Measurements from ENCODE around the gene SPINT1. TPM values are rescaled to one million over a fixed set of nuclear protein-coding genes. Genes with fewer than 3 reads are reported as not detected.

SPINT1 gene
- total RNA-seq, 1 donor from 2014 or later, result 96.8 TPM

DNA sequence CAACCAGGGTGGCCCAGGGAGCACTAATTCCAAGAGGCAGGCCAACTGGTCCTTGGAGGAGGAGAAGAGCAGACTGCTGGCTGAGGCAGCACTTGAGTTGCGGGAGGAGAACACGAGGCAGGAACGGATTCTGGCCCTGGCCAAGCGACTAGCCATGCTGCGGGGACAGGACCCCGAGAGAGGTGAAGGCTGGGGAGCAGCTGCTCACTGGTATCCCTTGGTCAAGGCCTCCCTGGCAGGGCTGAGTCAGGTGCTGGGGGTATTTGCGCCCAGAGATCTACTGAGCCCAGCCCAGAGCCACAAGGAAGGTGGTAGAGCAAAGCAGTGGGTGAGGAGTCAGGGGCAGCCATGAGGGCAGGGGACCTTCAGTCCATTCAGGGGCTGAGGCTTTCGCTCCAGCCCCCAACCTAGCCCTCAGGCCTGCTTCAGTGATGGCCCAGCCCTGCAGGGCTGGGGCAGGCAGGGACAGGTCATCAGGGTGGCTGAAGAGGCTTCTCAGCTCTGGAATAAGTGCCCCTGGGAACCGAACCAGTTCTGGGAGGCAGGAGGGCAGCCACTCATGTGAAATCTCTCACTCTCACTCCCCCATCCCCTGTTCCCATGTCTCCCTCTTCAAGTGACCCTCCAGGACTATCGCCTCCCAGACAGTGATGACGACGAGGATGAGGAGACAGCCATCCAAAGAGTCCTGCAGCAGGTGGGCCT, 31.0 kb upstream of the SPINT1 start:
- no peak overlapping the region for H3K27ac ChIP-seq

DNA sequence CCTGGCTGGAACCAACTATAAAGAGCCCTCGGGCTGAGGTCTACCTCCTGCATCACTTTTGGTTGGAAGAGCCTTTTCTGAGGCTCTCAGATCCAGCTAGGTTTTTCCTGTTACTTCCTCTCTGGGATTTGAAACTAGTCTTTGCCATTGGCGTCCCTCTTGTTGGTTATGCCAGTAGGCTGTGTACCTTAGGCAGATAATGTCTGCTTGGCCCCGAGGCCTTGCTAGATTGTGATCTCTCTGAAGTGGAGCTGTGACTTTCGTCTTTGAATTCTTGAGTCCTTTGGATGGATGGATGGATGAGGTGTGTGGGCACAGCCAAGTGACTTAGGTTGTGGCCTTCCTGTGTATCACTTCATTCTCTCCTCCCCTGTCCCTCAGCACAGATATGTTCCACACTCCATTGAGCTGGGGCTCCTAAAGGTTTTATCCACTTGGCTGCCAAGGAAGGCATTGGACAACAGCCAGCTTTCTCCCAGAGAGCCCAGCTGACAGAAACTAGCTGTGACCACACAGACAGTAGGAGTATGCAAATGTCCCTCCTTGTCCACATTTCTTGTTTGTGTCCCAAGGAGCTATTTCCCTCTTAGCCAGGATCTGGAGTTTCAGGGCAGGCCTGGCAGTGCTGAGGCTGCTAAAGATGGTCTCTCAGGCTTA, 28.7 kb upstream of the SPINT1 start:
- H3K4me3 ChIP-seq, result no peak overlapping the region
- no peak for ATAC-seq
- H3K27me3 ChIP-seq, result no peaks in the 10 kb centered on the region
- H3K4me1 ChIP-seq, result no peaks in the 10 kb centered on the region
- intact Hi-C loops (cut with DNase I), result no loop called here
- TF ChIP-seq, protein P1, sequence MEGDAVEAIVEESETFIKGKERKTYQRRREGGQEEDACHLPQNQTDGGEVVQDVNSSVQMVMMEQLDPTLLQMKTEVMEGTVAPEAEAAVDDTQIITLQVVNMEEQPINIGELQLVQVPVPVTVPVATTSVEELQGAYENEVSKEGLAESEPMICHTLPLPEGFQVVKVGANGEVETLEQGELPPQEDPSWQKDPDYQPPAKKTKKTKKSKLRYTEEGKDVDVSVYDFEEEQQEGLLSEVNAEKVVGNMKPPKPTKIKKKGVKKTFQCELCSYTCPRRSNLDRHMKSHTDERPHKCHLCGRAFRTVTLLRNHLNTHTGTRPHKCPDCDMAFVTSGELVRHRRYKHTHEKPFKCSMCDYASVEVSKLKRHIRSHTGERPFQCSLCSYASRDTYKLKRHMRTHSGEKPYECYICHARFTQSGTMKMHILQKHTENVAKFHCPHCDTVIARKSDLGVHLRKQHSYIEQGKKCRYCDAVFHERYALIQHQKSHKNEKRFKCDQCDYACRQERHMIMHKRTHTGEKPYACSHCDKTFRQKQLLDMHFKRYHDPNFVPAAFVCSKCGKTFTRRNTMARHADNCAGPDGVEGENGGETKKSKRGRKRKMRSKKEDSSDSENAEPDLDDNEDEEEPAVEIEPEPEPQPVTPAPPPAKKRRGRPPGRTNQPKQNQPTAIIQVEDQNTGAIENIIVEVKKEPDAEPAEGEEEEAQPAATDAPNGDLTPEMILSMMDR (IDR thresholded peaks at IDR 0.05), result no peak
- H3K9me3 ChIP-seq, result no peaks in the 10 kb centered on the region
- peaks cover 35% of the 10 kb centered on the region for H3K36me3 ChIP-seq
- DNase-seq, result no peak
- no peak overlapping the region for H3K27ac ChIP-seq

More for the DNA sequence above, 31.0 kb upstream of the SPINT1 start:
- Histone ChIP-seq H3K9me3 (no peaks in the 10 kb centered on the region), H3K4me1 (peaks cover 8% of the 10 kb centered on the region), H3K36me3 (peaks cover 35% of the 10 kb centered on the region), H3K4me3 (no peak overlapping the region), H3K27me3 (no peaks in the 10 kb centered on the region)
- ATAC-seq, result no peak
- intact Hi-C loops (cut with DNase I), result no loop called here
- DNase-seq, result no peak
- TF ChIP-seq, protein P1 (IDR thresholded peaks at IDR 0.05), result no peak

DNA sequence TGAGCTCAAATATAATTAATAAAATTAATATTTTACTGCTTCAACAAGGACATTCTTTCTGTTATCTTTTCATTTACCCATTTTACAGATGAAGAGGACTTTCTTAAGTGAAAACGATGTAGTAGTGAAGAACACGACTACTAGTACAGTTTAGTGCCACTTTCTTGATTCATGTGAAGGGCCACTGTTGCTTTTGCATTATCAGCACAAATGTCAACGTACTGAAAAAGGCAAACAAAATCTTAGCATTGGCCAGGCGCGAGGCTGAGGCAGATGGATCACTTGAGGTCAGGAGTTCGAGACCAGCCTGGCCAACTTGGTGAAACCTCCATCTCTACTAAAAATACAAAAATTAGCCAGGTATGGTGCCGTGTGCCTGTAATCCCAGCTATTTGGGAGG, 24.8 kb upstream of the SPINT1 start:
- Histone ChIP-seq H3K4me1 (no peaks in the 10 kb centered on the region), H3K27me3 (no peaks in the 10 kb centered on the region), H3K9me3 (no peaks in the 10 kb centered on the region), H3K4me3 (no peak overlapping the region), H3K27ac (no peak overlapping the region), H3K36me3 (peaks cover 11% of the 10 kb centered on the region)
- peak; percentile 20 for DNase-seq
- TF ChIP-seq, protein P1 (IDR thresholded peaks at IDR 0.05), result no peak
- ATAC-seq, result no peak
- intact Hi-C loops (cut with DNase I), result no loop called here

DNA sequence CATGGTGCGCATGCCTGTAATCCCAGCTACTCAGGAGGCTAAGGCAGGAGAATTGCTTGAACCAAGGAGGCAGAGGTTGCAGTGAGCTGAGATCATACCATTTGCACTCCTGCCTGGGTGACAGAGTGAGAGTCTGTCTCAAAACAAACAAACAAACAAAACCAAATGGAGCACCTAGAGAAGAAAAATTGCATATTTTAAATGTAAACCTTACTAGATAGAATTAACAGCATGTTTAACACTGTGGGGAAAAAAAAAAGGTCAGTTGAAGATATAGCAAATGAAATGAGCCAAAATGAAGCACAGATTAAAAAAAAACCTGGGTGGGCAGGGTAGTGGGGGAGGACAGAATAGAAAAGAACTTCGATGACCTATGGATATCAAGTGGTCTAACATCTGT, 22.7 kb upstream of the SPINT1 start:
- Histone ChIP-seq H3K27ac (no peak overlapping the region), H3K36me3 (no peaks in the 10 kb centered on the region), H3K4me3 (no peak overlapping the region), H3K9me3 (no peaks in the 10 kb centered on the region), H3K4me1 (no peaks in the 10 kb centered on the region), H3K27me3 (no peaks in the 10 kb centered on the region)
- ATAC-seq (no peak), DNase-seq (no peak)
- TF ChIP-seq, protein P1 (IDR thresholded peaks at IDR 0.05), result no peak
- intact Hi-C loops (cut with DNase I), result no loop called here

DNA sequence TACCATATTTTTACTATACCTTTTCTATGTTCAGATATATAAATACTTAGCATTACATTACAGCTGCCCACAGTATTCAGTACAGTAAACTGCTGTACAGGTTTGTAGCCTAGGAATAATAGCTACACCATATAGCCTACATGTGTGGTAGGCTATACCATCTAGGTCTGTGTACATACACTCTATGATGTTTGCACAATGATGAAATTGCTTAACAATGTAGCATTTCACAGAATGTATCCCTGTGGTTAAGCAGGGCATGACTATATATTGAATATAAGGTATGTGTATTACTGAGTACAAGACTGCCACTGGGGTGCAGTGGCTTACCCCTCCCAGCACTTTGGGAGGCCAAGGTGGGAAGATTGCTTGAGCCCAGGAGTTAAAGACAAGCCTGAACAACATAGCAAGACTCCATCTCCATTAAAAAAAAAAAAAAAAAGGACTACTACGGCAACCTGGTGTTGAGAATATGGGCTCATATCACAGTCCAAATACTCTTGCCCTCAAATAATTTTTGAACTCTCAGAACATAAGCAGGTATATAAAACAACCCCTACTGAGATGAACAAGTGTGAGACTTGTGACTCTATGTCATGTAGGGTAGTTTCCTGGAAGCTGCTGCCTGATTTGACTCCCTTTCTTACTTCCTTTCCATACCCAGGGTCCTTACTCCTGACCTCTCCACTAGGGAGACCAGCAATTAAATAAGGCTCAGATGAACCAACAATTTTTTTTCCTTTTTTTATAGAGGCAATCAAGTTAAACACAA, 20.1 kb upstream of the SPINT1 start:
- Histone ChIP-seq H3K4me3 (no peak overlapping the region), H3K36me3 (no peaks in the 10 kb centered on the region), H3K27ac (no peak overlapping the region), H3K27me3 (no peaks in the 10 kb centered on the region), H3K9me3 (no peaks in the 10 kb centered on the region), H3K4me1 (no peaks in the 10 kb centered on the region)
- no peak for DNase-seq
- ATAC-seq, result no peak
- intact Hi-C loops (cut with DNase I), result no loop called here
- TF ChIP-seq, protein P1 (IDR thresholded peaks at IDR 0.05), result no peak
